NCI-H1092 treated with DMSO at 0.1 percent for 48 hours (cell line): Measurements from ENCODE around the gene PFDN2.

Experiments used
- DNase-seq: peaks from one replicate; lab custom pipeline; 2025; lab: John Stamatoyannopoulos, UW

The PFDN2 gene, protein sequence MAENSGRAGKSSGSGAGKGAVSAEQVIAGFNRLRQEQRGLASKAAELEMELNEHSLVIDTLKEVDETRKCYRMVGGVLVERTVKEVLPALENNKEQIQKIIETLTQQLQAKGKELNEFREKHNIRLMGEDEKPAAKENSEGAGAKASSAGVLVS

GRCh38 chr1:161117759-161118581 is at the start of gene PFDN2, which contains the start of gene NIT1:
Gene PFDN2, minus strand, starts transcription at chr1:161118037. Its CDS starts 11 bp downstream, at chr1:161118026.
Gene NIT1, plus strand, starts transcription at chr1:161118105. Its CDS starts 72 bp downstream, at chr1:161118177.
- peak; percentile 72 for DNase-seq

- peak; percentile 52 for DNase-seq
Measured at GRCh38 chr1:161166669-161167548, 49.1 kb upstream of the PFDN2 start.

GRCh38 chr1:161165742-161166668 is 48.2 kb upstream of the PFDN2 start, which contains the start of gene PPOX:
Gene PPOX, plus strand, starts transcription at chr1:161166426. Its CDS starts 422 bp downstream, at chr1:161166848.
- DNase-seq = peak; percentile 99

DNA sequence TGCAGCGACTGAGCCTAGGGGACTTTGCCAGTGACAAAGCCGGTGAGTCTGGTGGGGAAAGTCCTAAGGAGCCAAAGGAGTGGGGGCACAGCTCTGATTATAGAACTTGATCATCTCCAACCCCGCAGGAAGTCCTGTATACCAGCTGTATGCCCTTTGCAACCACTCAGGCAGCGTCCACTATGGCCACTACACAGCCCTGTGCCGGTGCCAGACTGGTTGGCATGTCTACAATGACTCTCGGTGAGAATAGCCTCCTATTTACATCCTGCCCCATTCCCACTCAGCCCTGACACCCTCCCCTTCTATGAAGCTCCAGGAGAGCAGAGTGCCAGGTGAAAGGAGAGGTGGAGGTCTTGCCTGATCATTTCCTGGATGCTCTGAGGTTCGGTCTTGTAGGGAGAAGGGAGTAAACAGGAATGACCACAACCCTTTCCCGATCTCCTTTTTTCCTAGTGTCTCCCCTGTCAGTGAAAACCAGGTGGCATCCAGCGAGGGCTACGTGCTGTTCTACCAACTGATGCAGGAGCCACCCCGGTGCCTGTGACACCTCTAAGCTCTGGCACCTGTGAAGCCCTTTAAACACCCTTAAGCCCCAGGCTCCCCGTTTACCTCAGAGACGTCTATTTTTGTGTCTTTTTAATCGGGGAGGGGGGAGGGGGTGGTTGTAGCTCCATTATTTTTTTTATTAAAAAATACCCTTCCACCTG is 47.2 kb upstream of the PFDN2 start:
- DNase-seq = no peak

DNA sequence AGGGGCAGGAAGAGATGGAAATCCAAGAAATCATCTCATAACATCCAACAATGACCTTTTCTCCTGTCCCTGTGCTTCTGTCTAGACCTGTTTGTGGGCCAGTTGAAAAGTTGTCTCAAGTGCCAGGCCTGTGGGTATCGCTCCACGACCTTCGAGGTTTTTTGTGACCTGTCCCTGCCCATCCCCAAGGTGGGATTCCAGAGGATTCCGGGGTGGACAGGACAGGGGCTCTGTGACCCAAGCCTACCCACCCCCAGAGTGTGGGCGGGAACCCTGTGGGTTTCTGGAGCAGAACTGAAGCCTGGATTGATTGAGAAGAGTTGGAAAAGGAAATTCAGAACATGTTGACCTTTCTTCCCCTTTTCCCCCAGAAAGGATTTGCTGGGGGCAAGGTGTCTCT is 46.0 kb upstream of the PFDN2 start:
- DNase-seq = no peak

DNA sequence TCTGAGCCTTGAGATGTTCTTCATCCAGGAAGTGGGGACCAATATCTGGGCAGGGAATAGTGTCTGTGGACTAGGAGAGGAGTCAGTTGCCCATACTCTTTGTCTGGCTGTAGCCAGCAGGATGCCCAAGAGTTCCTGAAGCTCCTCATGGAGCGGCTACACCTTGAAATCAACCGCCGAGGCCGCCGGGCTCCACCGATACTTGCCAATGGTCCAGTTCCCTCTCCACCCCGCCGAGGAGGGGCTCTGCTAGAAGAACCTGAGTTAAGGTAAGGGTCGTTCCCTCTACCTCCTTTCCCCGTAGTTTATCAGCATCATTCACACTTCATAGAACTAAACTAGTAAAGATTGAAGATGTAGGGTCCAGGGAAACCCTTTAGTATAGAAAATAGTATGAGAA is 45.0 kb upstream of the PFDN2 start:
- no peak for DNase-seq

GRCh38 chr1:161162052-161162451 is 44.2 kb upstream of the PFDN2 start:
- DNase-seq = no peak

- DNase-seq = no peak
Measured at GRCh38 chr1:161161652-161162051, 43.8 kb upstream of the PFDN2 start.

DNA sequence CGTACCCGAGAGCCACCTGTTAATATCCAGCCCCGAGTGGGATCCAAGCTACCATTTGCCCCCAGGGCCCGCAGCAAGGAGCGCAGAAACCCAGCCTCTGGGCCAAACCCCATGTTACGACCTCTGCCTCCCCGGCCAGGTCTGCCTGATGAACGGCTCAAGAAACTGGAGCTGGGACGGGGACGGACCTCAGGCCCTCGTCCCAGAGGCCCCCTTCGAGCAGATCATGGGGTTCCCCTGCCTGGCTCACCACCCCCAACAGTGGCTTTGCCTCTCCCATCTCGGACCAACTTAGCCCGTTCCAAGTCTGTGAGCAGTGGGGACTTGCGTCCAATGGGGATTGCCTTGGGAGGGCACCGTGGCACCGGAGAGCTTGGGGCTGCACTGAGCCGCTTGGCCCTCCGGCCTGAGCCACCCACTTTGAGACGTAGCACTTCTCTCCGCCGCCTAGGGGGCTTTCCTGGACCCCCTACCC is 42.9 kb upstream of the PFDN2 start:
- DNase-seq = no peak

GRCh38 chr1:161159913-161160243 is 42.0 kb upstream of the PFDN2 start:
- DNase-seq = no peak

DNA sequence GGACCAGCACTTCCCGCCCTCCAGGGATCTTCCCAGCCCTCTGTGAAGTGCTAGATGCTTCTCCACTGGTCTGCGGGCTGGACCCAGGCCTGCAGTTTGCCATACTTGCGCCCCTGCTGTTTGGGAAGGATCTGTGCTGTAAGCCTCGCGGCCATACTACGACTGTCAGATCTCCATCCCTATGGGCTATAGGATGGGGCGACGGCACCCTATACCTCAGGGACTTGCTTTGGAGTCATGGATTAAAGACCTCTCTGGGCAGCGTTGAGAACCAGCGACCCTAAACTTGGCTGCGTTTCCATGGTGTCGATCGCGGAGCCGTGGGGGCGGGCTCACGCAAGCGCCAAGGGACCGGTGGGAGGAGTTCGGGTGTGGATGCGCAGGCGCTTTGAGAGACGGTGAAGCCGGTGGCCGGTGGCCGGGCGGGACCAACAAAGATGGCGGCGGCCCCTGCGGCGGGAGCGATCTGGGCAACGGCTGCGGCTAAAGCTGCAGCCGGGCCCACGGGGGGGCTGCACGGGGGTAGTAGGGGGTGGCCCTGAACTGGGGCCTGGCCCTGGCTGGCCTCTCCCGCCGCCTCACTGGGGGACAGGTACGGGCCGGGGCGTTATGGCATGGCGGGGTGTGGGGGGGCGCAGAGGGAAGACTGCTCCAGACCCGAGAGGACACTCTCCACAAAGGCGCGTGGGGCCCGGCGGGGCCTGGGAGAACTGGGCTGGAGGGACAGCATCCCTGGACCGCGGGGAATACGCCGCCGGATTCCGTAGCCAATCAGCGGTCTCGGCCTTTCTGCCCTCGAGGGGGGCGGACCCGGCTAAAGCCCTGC is 41.5 kb upstream of the PFDN2 start, which contains the start of gene USP21:
USP21 (plus strand) TSS at position 414 of the 826 bp plus-strand sequence. CDS start 1,141 bp downstream, outside the sequence.
- peak; percentile 96 for DNase-seq

GRCh38 chr1:161158316-161159010 is 40.6 kb upstream of the PFDN2 start:
- DNase-seq = no peak

DNA sequence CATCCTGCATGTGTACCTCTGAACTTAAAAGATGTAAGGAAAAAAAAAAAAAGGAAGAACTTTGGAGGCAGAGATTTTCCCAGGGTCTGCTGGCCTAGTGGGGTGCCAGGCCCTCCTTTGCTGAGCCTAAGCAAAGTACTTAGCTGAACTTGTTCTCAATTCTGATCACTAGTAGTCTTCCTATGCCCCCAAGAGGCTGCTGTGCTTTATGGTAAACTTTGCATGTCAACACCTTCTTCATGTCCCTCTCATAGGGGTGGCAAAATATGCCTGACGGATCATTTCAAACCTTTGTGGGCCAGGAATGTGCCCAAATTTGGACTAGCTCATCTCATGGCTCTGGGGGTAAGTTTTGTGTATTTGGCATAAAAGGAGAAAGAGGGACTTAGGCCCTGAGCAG is 40.0 kb upstream of the PFDN2 start:
- no peak for DNase-seq

- DNase-seq = peak; percentile 94
Measured at GRCh38 chr1:161153682-161154337, 36.0 kb upstream of the PFDN2 start, which contains the start of gene UFC1. Gene UFC1, plus strand, starts transcription at chr1:161153978. Its CDS starts 20 bp downstream, at chr1:161153998.

DNA sequence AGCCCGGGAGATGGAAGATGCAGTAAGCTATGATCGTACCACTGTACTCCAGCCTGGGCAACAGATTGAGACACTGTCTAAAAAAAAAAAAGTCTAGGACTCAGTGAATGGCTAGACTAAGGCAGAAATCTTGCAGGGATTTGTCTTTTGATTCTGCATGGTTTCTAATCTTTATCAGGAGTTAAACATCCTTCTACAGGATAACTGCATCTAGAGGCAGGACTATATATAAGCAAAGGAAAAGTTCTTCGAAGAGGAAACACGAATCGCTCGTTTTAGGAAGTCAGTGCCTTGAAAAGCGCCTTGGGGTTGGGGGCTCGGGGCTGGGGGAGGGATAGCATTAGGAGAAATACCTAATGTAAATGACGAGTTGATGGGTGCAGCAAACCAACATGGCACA is 35.3 kb upstream of the PFDN2 start:
- no peak for DNase-seq

- no peak for DNase-seq
Measured at GRCh38 chr1:161145832-161146231, 28.0 kb upstream of the PFDN2 start.

DNA sequence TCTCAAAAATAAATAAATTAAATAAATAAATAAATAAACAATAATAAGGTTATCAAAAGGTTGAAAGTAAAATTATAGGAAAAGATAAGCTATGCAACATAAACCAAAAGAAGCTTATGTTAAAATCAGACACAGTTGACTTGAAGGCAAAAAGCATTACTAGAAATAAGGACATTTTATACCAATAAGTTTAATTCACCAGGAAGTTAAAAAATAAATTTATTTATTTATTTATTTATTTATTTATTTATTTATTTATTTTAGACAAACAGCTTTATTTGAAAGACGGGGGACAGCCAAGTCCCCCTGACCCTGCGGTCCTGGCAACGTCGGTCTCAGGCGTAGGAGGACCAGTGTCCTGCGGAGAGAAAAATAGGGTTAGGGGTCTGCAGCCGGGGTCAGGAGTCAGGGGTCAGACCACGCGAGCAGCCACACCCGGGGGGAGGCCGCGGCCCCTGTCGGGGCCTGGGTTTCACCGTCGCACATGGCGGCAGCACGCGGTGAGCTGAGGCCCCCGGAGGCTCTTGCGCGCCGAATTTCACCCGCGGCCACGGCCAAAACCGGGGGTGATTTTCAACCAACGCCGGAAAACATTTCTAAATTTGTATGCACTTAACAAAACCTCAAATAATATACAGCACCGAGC is 23.0 kb upstream of the PFDN2 start:
- DNase-seq = no peak

DNA sequence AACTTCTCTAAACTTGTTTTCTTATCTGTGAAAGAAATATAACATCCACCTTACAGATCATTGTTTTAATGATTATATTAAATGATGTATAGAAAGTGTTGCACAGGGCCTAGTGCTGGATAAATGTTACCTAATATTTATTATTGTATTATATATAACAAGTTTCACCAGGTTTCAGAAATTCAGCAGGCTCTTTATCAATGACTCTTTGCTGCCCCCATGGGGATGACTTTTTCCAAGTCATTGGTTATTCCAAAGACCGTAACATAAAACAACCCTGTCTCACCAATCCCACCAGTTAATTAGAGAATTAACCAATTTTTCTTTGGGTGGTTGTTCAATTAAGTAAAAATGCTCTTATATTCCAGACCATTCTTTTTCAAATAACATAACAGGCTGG is 21.9 kb upstream of the PFDN2 start:
- DNase-seq = peak; percentile 41
